Measurements from ENCODE around the gene MT4.

Gene MT4

GRCh38 chr16:56609463-56609921 is 44.6 kb downstream of the MT4 start:
- peak overlapping the region; percentile 72 for H3K4me3 ChIP-seq (ENCODE audit: insufficient read depth, low read depth, low read length, poor library complexity, severe bottlenecking)
- no peaks in the 10 kb centered on the region for H3K27me3 ChIP-seq (replicated peaks; ENCODE audit: control insufficient read depth, insufficient read depth, low read length, poor library complexity, severe bottlenecking)
- DNase-seq, result peak; percentile 33 to 62 (median 46)
- H3K9me3 ChIP-seq (ENCODE audit: control insufficient read depth, low read length), result no peaks in the 10 kb centered on the region
- H3K4me1 ChIP-seq (ENCODE audit: control insufficient read depth, insufficient read depth, low read length, poor library complexity, severe bottlenecking), result peaks cover 36% of the 10 kb centered on the region
- H3K36me3 ChIP-seq (ENCODE audit: control insufficient read depth, insufficient read depth, low read length), result no peaks in the 10 kb centered on the region
- peak overlapping the region; percentile 82 for H3K27ac ChIP-seq (ENCODE audit: insufficient read depth, low read length, poor library complexity, severe bottlenecking)

- peak overlapping the region; percentile 72 for H3K4me3 ChIP-seq (ENCODE audit: insufficient read depth, low read depth, low read length, poor library complexity, severe bottlenecking)
These were observed 45.2 kb downstream of the MT4 start for GRCh38 chr16:56610017-56610608.

GRCh38 chr16:56610609-56611111 is 45.8 kb downstream of the MT4 start:
- H3K27me3 ChIP-seq (replicated peaks; ENCODE audit: control insufficient read depth, insufficient read depth, low read length, poor library complexity, severe bottlenecking), result no peaks in the 10 kb centered on the region
- H3K9me3 ChIP-seq (ENCODE audit: control insufficient read depth, low read length), result no peaks in the 10 kb centered on the region
- H3K4me3 ChIP-seq (ENCODE audit: insufficient read depth, low read depth, low read length, poor library complexity, severe bottlenecking), result peak overlapping the region; percentile 72
- no peaks in the 10 kb centered on the region for H3K36me3 ChIP-seq (ENCODE audit: control insufficient read depth, insufficient read depth, low read length)
- peak overlapping the region; percentile 82 for H3K27ac ChIP-seq (ENCODE audit: insufficient read depth, low read length, poor library complexity, severe bottlenecking)
- no peak for DNase-seq
- peaks cover 36% of the 10 kb centered on the region for H3K4me1 ChIP-seq (ENCODE audit: control insufficient read depth, insufficient read depth, low read length, poor library complexity, severe bottlenecking)

More at GRCh38 chr16:56610017-56610608, 45.2 kb downstream of the MT4 start:
- H3K4me1 ChIP-seq (ENCODE audit: control insufficient read depth, insufficient read depth, low read length, poor library complexity, severe bottlenecking), result peaks cover 36% of the 10 kb centered on the region
- H3K27ac ChIP-seq (ENCODE audit: insufficient read depth, low read length, poor library complexity, severe bottlenecking), result peak overlapping the region; percentile 82
- no peaks in the 10 kb centered on the region for H3K9me3 ChIP-seq (ENCODE audit: control insufficient read depth, low read length)
- DNase-seq, result peak; percentile 42 to 63 (median 47)
- H3K36me3 ChIP-seq (ENCODE audit: control insufficient read depth, insufficient read depth, low read length), result no peaks in the 10 kb centered on the region
- H3K27me3 ChIP-seq (replicated peaks; ENCODE audit: control insufficient read depth, insufficient read depth, low read length, poor library complexity, severe bottlenecking), result no peaks in the 10 kb centered on the region

- H3K4me3 ChIP-seq (ENCODE audit: insufficient read depth, low read depth, low read length, poor library complexity, severe bottlenecking), result no peak overlapping the region
- peak overlapping the region; percentile 10 for H3K27ac ChIP-seq (ENCODE audit: insufficient read depth, low read length, poor library complexity, severe bottlenecking)
These were observed 46.5 kb downstream of the MT4 start for GRCh38 chr16:56611281-56611833.

GRCh38 chr16:56613706-56614105 is 48.8 kb downstream of the MT4 start:
- DNase-seq, result no peak
- H3K36me3 ChIP-seq (ENCODE audit: control insufficient read depth, insufficient read depth, low read length), result no peaks in the 10 kb centered on the region
- no peak overlapping the region for H3K27ac ChIP-seq (ENCODE audit: insufficient read depth, low read length, poor library complexity, severe bottlenecking)
- no peaks in the 10 kb centered on the region for H3K9me3 ChIP-seq (ENCODE audit: control insufficient read depth, low read length)
- H3K4me3 ChIP-seq (ENCODE audit: insufficient read depth, low read depth, low read length, poor library complexity, severe bottlenecking), result no peak overlapping the region
- H3K27me3 ChIP-seq (replicated peaks; ENCODE audit: control insufficient read depth, insufficient read depth, low read length, poor library complexity, severe bottlenecking), result no peaks in the 10 kb centered on the region
- peaks cover 26% of the 10 kb centered on the region for H3K4me1 ChIP-seq (ENCODE audit: control insufficient read depth, insufficient read depth, low read length, poor library complexity, severe bottlenecking)

More at GRCh38 chr16:56611281-56611833, 46.5 kb downstream of the MT4 start:
- Histone ChIP-seq H3K9me3 (ENCODE audit: control insufficient read depth, low read length) (no peaks in the 10 kb centered on the region), H3K4me1 (ENCODE audit: control insufficient read depth, insufficient read depth, low read length, poor library complexity, severe bottlenecking) (peaks cover 36% of the 10 kb centered on the region), H3K27me3 (replicated peaks; ENCODE audit: control insufficient read depth, insufficient read depth, low read length, poor library complexity, severe bottlenecking) (no peaks in the 10 kb centered on the region), H3K36me3 (ENCODE audit: control insufficient read depth, insufficient read depth, low read length) (no peaks in the 10 kb centered on the region)
- no peak for DNase-seq

- Histone ChIP-seq H3K4me1 (ENCODE audit: control insufficient read depth, insufficient read depth, low read length, poor library complexity, severe bottlenecking) (peaks cover 21% of the 10 kb centered on the region), H3K4me3 (ENCODE audit: insufficient read depth, low read depth, low read length, poor library complexity, severe bottlenecking) (no peak overlapping the region), H3K9me3 (ENCODE audit: control insufficient read depth, low read length) (no peaks in the 10 kb centered on the region), H3K27ac (ENCODE audit: insufficient read depth, low read length, poor library complexity, severe bottlenecking) (no peak overlapping the region), H3K36me3 (ENCODE audit: control insufficient read depth, insufficient read depth, low read length) (no peaks in the 10 kb centered on the region), H3K27me3 (replicated peaks; ENCODE audit: control insufficient read depth, insufficient read depth, low read length, poor library complexity, severe bottlenecking) (no peaks in the 10 kb centered on the region)
- DNase-seq, result no peak
These were observed 49.7 kb downstream of the MT4 start for GRCh38 chr16:56614549-56614991.

- Histone ChIP-seq H3K27ac (ENCODE audit: insufficient read depth, low read length, poor library complexity, severe bottlenecking) (no peak overlapping the region), H3K4me1 (ENCODE audit: control insufficient read depth, insufficient read depth, low read length, poor library complexity, severe bottlenecking) (peaks cover 14% of the 10 kb centered on the region), H3K36me3 (ENCODE audit: control insufficient read depth, insufficient read depth, low read length) (no peaks in the 10 kb centered on the region), H3K27me3 (replicated peaks; ENCODE audit: control insufficient read depth, insufficient read depth, low read length, poor library complexity, severe bottlenecking) (no peaks in the 10 kb centered on the region), H3K4me3 (ENCODE audit: insufficient read depth, low read depth, low read length, poor library complexity, severe bottlenecking) (no peak overlapping the region), H3K9me3 (ENCODE audit: control insufficient read depth, low read length) (no peaks in the 10 kb centered on the region)
- no peak for DNase-seq
These were observed 50.5 kb downstream of the MT4 start for GRCh38 chr16:56615353-56615752.

GRCh38 chr16:56616608-56617211 is 51.8 kb downstream of the MT4 start:
- Histone ChIP-seq H3K27me3 (replicated peaks; ENCODE audit: control insufficient read depth, insufficient read depth, low read length, poor library complexity, severe bottlenecking) (no peaks in the 10 kb centered on the region), H3K9me3 (ENCODE audit: control insufficient read depth, low read length) (no peaks in the 10 kb centered on the region), H3K36me3 (ENCODE audit: control insufficient read depth, insufficient read depth, low read length) (no peaks in the 10 kb centered on the region), H3K4me1 (ENCODE audit: control insufficient read depth, insufficient read depth, low read length, poor library complexity, severe bottlenecking) (peaks cover 8% of the 10 kb centered on the region), H3K4me3 (ENCODE audit: insufficient read depth, low read depth, low read length, poor library complexity, severe bottlenecking) (peak overlapping the region; percentile 36), H3K27ac (ENCODE audit: insufficient read depth, low read length, poor library complexity, severe bottlenecking) (no peak overlapping the region)
- DNase-seq, result no peak

- no peaks in the 10 kb centered on the region for H3K36me3 ChIP-seq (ENCODE audit: control insufficient read depth, insufficient read depth, low read length)
- peak in 1 of 3 donors; percentile 25 for DNase-seq
- peak overlapping the region; percentile 36 for H3K4me3 ChIP-seq (ENCODE audit: insufficient read depth, low read depth, low read length, poor library complexity, severe bottlenecking)
- H3K27me3 ChIP-seq (replicated peaks; ENCODE audit: control insufficient read depth, insufficient read depth, low read length, poor library complexity, severe bottlenecking), result no peaks in the 10 kb centered on the region
- peaks cover 8% of the 10 kb centered on the region for H3K4me1 ChIP-seq (ENCODE audit: control insufficient read depth, insufficient read depth, low read length, poor library complexity, severe bottlenecking)
- no peak overlapping the region for H3K27ac ChIP-seq (ENCODE audit: insufficient read depth, low read length, poor library complexity, severe bottlenecking)
- no peaks in the 10 kb centered on the region for H3K9me3 ChIP-seq (ENCODE audit: control insufficient read depth, low read length)
These were observed 52.6 kb downstream of the MT4 start for GRCh38 chr16:56617212-56618085.

Data from effector memory CD4-positive, alpha-beta T cell (primary cell).